Stimulated activated CD8-positive, alpha-beta memory T cell treated with anti-CD3 and anti-CD28 coated beads, Interleukin-2, amount 100 ng/mL, for 1 hour (primary cell): Measurements from ENCODE around the gene FBXW7.
A peak's percentile ranks its signal among the peaks of the same experiment; 100 is the strongest.

Experiments
- DNase-seq, 2 donors: peaks; one replicate each; pipeline ENCODE4 v3.0.0-alpha.2; 2020; ENCODE audit warnings: low read depth in 2 of 2

The FBXW7 gene

GRCh38 chr4:152510349-152511147, 25.3 kb downstream of the FBXW7 start:
- no peak for DNase-seq

- no peak for DNase-seq
Measured at GRCh38 chr4:152509595-152510225, 26.2 kb downstream of the FBXW7 start.

- DNase-seq: no peak
Measured at GRCh38 chr4:152508818-152509217, 27.1 kb downstream of the FBXW7 start.

- DNase-seq: no peak
Measured at GRCh38 chr4:152508386-152508785, 27.5 kb downstream of the FBXW7 start.

GRCh38 chr4:152503653-152504290, 32.1 kb downstream of the FBXW7 start:
- DNase-seq: no peak

GRCh38 chr4:152501846-152502536, 33.9 kb downstream of the FBXW7 start:
- no peak for DNase-seq

- peak in 1 of 2 donors; percentile 30 for DNase-seq
Measured at GRCh38 chr4:152500800-152501434, 35.0 kb downstream of the FBXW7 start.

GRCh38 chr4:152500275-152500674, 35.6 kb downstream of the FBXW7 start:
- DNase-seq: no peak

GRCh38 chr4:152499344-152499743, 36.5 kb downstream of the FBXW7 start:
- no peak for DNase-seq

- no peak for DNase-seq
Measured at GRCh38 chr4:152494020-152494419, 41.9 kb downstream of the FBXW7 start.

GRCh38 chr4:152488246-152488645, 47.6 kb downstream of the FBXW7 start:
- DNase-seq: no peak

GRCh38 chr4:152486429-152487389, 49.2 kb downstream of the FBXW7 start:
- no peak for DNase-seq

GRCh38 chr4:152485726-152486276, 50.1 kb downstream of the FBXW7 start:
- no peak for DNase-seq

- DNase-seq: no peak
Measured at GRCh38 chr4:152482211-152482610, 53.7 kb downstream of the FBXW7 start.

- no peak for DNase-seq
Measured at GRCh38 chr4:152480901-152481300, 55.0 kb downstream of the FBXW7 start.

- DNase-seq: no peak
Measured at GRCh38 chr4:152480326-152480725, 55.6 kb downstream of the FBXW7 start.

GRCh38 chr4:152479428-152480026, 56.4 kb downstream of the FBXW7 start:
- no peak for DNase-seq

GRCh38 chr4:152478461-152479237, 57.2 kb downstream of the FBXW7 start:
- DNase-seq: no peak

- DNase-seq: no peak
Measured at GRCh38 chr4:152476796-152477195, 59.1 kb downstream of the FBXW7 start.
